Hematopoietic multipotent progenitor cell treated with erythropoietin and hydrocortisone succinate and interleukin-3 and kit ligand, for 15 days (in vitro differentiated cells): ENCODE measurements around the gene SLC24A3.

Experiments
- DNase-seq: peaks from one replicate; pipeline ENCODE4 v3.0.0-alpha.2; 2015; ENCODE audit warnings: low spot score

SLC24A3 gene

DNA sequence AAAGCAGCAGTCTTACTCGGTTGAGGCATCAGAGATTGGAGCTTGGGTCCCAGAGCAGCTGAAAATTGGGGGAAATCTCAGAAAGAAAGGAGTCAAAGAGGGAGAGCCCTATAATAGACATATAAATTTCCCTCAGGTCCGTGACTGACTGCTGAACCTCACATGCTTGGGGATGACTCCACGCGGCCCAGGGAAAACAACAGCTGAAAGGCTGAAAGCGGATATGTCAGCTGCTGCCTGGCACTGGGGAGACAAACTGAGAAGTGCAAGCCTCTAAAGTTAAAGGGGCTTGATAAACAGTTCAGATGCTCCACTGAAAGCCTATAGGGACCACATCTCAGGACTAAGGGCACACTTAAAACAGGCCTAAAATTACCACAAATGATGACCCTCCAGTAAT lies 289.7 kb downstream of the SLC24A3 start:
- DNase-seq, result no peak

DNA sequence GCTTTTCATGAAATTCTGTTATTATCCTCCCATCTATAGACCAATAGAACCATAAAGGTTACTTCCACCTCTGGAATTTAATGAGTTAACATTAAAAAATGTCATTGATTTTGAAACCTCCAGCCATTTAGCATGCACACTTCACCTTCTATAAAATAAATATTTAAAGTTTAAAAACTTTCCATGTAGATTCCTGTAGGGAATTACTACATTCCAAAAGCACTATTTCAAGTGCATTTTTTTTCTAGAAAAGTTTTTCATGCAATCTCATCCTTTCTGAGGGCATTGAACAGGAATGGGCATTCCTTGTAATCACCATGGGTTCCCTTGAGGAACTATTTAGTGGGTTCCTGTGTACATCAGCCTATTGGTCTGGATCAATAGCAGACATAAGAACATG lies 291.8 kb downstream of the SLC24A3 start:
- DNase-seq, result no peak

DNA sequence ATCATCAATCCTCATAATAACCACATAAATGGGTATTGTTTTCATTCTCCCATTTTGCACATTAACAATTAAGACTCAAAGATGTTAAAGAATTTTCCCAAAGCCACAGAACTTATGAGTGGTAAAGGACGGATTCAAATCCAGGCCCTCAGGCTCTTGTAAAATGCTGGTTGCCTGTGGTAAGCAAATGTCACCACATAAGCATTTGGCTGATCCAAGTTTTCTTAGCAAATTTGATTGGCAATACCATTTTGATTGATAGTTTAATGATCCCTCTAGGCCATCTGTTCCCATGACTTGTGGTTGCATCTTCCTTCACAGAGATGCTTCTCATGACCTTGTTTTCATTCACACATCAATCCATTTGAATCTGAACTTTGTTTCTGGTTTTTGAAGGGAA lies 293.6 kb downstream of the SLC24A3 start:
- no peak for DNase-seq

DNA sequence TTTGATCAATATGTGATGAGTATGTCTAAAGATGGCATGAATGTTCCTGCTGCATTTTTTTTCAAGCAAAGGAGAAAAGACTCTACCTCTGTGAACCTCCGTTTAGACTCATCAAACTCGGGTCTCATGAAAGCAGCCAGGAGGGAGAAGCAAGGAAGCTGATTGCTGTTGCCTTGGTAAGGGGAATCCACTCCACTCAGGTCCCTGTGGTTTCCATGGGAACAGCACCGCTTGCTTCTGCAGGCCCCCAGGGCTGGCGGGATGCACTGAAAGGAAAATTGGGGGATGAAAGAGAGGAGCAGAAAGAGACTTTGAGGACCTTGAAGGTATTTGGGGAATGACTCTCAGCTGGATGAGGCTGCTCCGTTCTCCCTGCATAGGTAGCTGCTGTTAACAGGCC lies 296.0 kb downstream of the SLC24A3 start:
- no peak for DNase-seq

DNA sequence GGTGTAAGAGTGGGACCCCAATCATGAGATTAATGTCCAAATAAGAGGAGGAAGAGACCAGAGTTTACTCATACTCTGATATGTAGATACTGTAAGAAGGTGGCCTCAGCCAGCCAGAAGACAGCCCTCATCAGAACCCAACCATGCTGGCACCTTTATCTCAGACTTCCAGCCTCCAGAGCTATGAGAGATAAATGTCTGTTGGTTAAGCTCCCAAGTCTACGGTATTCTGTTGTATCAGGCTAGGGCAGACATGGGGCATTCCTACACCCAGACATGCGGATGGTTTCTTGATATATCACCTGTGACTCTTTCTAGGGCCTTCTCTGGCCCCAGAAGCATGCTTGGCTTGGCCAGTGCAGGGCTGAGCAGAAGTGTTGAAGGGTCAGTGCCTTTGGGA lies 298.2 kb downstream of the SLC24A3 start:
- peak; percentile 61 for DNase-seq

DNA sequence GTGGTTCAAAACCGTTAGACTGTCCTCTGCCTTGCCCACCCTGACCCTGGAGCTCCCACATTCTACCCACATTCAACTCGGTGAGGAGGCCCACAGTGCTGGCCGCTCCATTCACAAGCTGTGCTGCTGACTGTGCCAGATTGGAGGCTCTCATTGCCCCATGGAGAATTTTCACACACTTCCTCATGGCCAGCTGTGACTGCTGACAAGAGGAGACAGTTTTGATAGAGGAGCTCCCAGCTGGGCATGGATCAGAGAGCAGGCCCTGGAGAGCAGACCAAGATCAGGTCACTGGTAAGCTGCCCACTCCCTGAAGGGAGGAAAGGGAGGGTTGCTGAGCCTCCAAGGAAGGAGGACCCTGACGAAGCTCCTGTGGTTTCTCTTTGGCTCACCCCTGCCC lies 299.5 kb downstream of the SLC24A3 start:
- no peak for DNase-seq

DNA sequence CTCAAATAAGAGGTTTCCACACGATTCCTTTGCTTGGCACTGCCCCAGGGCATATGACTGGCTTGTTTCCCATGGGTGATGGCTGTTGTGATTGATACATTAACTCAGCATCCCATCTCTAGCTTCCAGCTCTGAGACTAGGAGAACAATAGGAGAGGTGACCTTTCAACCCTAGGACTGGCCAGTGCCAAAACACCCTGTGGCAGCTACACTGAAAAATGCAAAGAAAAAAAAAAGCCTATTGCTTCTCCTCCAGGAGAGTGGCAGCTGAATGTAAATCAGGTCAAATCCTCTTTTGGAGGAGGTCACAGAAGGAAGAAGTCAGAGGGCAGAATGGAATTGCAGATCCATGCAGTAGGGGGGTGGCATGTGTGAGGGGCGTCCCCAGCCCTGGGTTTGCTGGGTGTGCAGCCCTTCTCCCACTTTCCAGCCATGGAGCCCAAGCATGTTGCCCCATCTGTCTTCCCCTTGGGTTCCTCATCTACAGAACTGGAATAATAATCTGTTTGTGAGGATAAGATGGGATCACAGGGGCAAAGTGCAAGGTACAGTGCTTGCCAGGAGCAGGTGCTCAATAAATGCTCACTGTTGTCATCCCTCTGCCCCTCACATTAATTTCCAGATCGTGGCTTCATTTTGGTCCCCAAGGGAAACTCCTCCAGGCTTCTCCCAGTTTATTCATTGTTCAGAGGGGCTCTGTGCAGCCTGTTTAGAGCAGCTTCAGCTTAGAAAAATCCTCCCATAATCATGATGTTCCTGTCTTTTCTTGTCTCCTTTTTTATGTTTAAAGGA lies 300.6 kb downstream of the SLC24A3 start:
- DNase-seq, result no peak

DNA sequence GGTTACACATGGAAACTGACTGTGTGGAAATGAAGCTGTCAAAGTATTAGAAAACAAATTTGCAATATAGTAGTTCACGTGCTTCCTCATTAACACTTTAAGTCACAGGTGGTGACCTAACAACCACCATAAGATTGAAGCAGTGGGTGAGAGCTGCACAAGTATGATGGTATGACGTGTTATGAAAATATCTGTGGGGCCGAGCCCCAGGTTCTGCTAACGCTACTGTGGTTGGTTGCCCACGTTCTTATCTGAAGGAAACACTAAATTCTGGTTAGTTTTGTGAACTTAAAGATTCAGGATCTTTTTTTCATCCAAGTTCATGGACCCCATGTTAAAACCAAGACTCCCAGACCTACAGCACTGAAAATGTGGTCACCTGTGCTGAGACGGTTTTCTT lies 302.6 kb downstream of the SLC24A3 start:
- no peak for DNase-seq

DNA sequence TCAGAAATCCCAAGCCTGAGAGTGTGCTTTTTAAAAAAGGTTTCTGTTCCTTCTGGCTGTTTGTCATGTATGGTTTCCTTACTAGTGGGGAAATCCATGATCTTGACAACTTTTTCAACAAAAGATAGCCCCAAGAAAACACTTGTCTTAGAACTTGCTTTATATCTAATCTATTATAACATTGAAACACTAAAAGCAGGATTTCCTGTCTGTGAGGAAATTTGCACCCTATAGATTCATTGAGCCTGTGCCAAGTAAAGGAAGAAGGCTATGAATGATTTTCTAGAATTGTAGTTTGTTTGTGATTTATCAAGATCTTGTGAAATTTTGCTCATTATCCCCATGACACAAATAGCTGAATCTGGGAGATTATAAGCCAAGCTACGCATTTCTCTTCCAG lies 307.0 kb downstream of the SLC24A3 start:
- no peak for DNase-seq

DNA sequence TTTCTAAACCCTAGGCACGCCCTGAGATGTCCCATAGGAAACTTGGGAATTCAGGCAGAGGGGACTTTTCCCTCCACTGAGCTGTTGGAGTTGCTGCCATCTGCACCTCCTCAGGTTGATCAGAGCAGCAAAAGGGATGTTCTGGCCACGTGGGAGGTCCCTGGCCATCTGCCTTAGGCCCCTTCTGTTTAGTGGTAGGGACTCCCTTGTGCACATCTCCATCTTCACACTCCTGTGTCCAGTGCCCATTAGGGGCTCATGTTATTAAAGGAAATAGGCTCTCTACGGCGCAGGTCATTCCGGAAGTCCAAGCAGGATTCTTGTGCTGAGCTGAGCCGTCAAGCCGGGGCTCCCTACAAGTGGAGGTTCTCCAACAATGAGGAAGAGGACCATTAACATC lies 307.8 kb downstream of the SLC24A3 start:
- DNase-seq, result no peak

DNA sequence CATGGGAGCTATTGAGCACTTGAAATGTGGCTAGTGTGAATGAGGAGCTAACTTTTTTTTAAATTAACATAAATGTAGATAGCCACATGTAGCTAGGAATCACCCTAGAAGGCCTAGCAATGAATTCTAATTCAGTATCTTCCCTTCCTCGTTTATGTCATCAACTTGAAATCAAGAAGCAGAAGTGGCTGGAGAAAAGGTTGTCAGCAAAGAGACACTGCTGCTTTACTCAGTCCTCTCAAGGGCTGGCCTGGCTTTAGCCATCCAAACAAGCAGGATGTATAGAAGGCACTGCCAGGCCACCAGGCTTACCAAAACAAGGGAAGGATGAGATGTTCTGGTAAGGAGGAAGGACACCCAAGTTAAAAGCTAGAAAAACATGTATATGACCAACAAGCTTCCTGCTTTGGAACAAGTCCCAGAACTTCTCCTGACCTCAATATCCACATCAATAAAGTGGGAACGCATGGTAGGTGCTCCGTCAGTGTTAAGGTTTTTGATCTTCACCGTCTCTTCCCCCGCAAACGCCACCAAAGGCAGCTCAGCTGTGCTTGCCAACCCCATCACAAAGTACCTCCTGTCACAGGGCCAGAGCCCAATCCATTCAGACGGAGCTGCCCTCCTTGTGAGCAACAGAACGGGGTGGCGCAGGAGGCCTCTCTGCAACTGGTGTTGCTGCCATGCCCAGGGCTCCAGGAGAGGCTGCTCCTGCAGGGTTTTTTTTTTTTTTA lies 309.8 kb downstream of the SLC24A3 start:
- no peak for DNase-seq

DNA sequence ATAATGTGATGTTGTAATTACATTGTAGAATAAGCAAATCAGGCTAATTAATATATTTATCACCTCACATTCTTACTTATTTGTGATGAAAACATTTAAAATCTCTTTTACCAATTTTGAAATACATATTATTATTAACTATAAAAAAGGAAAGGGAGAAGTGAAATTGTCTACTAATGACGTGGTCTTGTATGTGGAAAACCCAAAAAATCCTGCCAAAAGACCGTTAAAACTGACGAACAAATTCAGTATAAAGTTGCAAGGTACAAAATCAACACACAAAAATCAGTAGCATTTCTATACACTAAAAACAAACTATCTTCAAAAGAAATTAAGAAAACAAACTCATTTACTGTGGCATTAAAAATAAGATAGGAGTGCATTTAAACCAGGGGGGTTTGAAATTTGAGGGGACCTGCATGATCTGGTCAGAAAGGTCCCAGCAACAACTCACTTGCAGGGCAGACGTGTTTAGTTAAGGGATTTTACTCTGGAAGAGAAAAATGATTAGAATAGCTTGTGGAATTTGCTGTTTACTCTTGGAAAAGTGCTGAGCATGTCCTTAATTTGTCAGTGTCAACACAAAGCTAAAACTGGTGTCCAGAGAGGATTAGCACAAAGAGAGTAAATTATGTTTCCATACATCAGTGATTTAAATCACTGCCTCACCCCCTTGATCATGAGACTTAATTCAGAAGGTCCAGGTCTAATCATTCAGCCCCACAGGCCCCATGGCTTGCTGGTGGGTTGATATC lies 310.6 kb downstream of the SLC24A3 start:
- no peak for DNase-seq

DNA sequence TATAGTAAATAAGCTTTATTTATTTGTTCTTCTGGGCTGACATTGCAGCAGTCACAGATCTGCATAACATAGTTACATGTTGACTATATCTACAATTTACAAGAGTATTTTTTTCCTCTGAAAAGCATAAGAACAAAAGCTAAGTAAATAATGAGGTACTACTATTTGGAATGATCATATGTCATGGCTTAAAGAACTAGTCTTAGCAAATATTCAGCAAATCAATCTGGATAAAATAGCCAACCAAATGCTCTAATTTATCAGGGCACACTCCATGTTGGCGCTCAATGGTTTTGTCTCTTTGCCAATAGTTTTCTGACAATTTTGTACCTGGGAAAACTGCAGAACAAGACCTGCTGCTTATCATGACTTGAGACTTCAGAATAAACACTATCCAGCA lies 312.2 kb downstream of the SLC24A3 start:
- no peak for DNase-seq

DNA sequence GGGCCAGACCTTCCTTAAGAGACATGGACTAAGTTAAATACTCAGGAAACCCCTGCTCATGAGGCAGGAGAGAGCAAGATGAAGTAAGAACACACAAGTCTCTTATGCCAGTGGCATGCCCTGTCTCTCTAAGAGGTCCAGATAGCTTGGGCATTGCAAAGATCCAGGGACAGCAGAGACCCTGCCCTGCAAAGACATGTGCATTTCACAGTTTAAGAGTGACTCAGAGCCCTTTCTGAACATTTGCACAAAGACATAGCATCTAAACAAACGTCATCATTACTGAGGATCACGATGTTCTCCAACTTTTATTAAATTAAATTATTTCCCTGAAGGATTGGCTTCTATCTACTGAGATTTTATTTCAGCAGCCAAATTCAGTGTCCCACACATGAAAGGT lies 315.1 kb downstream of the SLC24A3 start:
- DNase-seq, result no peak

DNA sequence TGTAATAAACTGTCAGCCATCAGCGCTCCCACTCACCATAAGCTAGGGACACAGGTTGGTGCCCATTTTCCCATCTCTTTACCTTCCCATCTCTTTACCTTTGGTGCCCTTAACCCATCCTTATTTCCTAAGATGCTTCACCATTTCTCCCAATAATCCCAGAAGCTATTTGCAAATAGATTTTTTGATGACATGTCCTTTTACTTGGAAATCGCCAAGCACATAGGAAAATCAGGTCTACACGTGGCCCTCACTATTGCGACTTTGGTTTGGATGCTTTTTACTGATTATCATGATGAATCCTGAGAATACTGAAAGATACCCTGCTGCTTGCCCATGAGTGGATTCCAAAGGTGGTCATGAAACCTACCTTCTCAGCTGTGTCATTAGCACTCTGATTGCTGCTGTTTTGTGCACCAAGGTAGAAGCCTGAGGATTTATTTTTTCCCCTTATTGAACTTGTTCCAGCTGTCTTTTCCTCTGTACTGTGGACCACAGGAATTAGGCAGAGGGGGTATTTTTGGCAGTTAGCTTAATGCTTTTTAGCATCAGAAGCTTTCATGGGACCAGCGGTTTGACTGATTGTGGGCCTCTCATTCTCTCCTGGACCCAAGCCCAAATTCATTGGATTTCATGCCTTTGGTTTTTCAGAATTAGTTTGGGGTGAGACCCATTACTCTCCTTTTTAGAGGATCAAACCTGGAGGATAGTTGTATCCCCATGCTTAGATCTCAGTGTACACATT lies 316.0 kb downstream of the SLC24A3 start:
- DNase-seq, result no peak

DNA sequence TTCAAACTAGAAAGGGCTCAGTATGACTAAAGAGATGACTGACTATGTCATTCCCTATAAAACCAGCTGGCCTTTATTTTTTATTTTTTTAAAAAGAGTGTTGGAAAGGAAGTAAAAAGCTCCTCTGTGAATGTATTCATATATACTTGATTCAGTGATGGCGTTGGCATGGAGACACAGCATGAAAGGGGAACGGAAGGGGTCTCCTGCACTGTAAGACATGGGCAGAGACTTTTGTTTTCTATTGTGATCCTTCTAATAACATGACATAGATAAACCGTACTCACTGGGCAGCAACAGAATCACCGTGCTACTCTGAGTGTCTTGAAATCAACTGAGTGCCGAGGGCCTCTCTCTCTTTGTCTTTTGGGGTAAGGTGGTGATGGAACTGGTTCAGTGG lies 317.6 kb downstream of the SLC24A3 start:
- DNase-seq, result no peak

DNA sequence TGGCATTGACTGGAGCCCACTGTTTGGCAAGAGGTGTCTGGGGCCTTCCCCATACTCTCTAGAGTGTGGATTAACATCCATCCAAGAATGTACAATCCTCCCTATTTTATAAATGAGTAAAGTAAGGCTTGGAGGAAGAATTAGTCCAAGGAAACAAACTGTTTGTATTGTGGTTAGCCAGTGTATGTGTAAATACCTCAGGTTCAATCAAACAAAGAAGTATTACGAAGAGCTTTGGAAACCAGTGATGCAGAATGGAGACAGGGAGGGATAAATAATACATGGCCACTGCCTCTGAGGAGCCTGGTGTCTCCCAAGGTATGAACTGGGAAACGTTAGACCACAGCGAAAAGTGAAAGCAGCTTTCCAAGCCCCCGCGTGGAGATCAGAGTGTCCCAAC lies 319.0 kb downstream of the SLC24A3 start:
- no peak for DNase-seq

DNA sequence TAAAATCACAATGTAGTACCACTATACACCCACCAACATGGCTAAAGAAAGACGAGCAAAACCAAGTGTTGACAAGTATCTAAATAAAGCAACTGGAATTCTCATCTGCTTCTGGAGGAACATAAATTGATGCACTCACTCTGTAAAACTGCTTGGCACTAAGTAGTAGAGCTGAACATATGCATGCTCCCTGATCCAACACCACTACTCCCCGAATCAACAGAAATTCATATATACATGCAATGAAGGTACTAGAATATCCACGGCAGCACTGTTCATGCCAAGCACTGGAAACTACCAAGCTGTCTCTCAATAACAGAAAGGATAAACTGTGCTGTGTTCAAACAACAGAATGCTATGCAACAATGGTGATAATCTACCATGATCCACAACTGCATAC lies 326.1 kb downstream of the SLC24A3 start:
- DNase-seq, result no peak

DNA sequence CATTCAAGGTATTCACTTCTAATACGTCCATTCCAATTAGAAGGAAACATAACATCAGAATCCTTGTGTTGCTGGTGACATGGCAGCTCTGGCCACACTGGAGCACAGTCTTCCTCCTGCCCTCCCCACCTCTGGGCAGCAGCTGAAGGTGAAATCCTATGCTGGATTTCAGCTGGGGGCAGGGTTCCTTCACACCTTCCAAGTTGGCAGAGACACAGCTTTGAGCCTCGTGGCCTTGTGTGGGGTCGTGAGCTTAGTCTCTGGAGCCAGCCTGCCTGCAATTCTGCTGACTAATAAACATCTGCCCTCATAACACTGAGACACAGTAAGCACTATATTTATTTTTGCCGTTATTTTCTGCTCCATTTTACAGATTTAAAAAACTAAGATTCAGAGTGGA lies 326.7 kb downstream of the SLC24A3 start:
- no peak for DNase-seq

DNA sequence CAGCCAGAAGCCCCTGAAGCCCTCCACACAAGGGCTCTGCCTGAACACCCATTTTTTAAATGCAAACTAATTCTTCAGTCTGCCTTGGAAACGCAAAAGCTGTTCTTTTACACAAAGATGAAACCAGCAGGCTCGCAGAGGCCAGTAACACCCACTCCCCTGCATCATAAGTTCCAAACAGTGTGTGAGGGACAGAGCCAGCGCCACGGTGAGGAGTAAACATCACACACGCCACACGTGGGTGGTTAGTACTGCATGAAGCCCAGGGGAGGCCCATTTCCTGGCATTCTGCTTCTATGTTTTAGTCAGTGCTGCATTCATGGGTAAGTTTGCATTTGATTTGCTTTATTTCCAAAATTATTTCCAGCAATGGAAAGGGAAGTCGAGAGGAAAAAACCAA lies 327.9 kb downstream of the SLC24A3 start:
- no peak for DNase-seq

DNA sequence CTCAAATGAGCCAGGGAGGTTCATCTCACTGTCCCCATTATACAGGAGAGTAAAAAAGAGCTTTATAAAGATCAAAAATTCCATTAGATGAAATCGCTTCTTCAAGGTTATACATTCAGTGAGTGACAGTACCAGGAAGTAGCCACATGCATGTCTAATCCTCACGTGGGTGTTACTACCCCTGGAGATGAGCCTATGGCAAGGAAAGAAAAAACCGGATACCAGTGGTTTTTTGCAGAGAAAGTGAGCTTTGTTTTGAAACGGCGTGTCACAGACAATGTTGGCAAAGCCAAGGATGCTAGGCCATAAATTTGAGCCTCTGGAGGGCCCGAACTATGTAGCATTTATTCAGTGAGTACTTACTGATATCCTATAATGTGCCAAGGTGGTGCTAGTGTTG lies 330.7 kb downstream of the SLC24A3 start:
- DNase-seq, result no peak

DNA sequence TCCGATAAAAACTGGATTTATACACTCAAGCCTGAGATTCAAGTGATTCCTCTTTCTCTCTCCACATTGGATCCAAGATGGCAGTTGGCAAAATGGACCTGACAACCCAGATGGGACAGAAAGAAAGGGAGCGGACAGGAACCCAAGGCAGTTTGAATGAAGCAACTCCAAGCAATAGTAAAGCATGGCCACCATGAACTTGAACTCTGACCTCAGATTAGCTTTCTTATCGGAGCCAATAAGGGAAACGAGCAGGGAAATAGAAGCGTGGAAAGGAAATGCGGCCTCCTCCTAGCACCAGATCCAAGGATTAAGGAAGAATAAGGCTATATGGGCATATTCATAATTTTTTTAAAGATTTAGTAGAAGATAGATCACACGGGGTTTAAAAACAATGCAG lies 332.2 kb downstream of the SLC24A3 start:
- no peak for DNase-seq
